Measurements from ENCODE around the gene MYH9.
A peak's percentile ranks its signal among the peaks of the same experiment; 100 is the strongest.

The MYH9 gene

DNA sequence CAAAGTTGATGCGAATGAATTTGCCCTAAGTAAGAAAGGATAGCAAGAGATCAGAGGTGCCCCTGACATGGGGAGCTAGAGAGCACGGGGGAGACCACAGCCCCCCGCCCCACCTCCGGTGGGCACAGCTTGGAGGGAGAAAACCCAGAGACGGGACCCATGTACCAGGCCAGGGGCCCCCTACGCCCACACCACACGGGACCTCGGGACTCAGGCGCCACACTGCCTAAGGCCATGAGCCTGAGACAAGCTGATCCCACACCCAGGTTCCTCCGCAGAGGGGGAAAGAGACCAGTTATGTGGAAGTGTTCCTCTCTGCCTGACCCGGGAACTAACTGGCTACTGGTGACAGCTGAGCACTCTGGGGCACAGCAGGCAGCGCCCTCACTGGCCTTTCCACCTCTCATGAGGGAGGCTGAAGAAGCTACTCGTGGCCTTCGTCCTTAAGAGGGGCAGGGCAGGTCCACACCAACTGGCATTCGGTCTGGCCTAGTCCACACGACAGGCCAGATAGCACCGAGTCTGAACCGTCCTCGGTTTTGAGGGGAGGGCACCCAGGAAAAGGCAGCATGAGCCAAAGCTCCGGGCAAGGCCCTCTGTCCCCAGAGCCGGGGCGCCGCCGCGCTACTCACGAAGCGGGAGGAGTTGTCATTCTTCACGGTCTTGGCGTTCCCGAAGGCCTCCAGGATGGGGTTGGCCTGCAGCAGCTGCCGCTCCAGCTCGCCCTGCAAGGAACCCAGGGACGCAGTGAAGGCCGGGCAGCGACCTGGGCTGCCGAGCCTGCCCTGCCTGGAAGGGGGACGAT, 65.8 kb downstream of the MYH9 start:
- DNase-seq (ENCODE audit: low spot score) (peak; percentile 59), ATAC-seq (ENCODE audit: low read depth) (no peak)
- Histone ChIP-seq H3K27me3 (ENCODE audit: insufficient read depth, poor library complexity, severe bottlenecking) (no peaks in the 10 kb centered on the region), H3K27ac (ENCODE audit: poor library complexity, severe bottlenecking) (peak overlapping the region; percentile 100), H3K4me1 (ENCODE audit: insufficient read depth, poor library complexity, severe bottlenecking) (peaks cover 22% of the 10 kb centered on the region), H3K4me3 (ENCODE audit: severe bottlenecking) (no peak overlapping the region), H3K9me3 (ENCODE audit: severe bottlenecking) (no peaks in the 10 kb centered on the region), H3K36me3 (ENCODE audit: low read depth) (peaks cover 100% of the 10 kb centered on the region)
- TF ChIP-seq CTCF (IDR thresholded peaks at IDR 0.05; ENCODE audit: poor library complexity, severe bottlenecking) = no peak

DNA sequence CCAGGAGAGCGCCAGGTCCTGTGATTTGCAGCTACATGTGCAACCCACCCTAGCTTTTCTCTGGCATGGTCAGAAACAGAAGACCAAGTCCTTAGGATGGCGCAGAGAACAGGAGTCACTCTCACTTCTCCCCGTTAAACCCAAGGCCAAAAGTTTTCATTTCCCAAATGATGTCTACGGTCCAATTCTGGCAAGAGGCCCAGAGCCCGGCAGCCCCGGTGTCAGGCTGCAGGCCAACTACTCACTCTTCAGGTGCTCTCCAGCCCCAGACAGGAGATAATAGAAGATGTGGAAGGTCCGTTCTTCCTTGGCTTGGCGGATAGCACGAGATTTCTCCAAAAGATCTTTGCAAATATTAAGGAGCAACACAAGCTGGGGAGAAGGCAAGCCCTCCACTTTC, 67.2 kb downstream of the MYH9 start:
- Histone ChIP-seq H3K4me1 (ENCODE audit: insufficient read depth, poor library complexity, severe bottlenecking) (peaks cover 10% of the 10 kb centered on the region), H3K27me3 (ENCODE audit: insufficient read depth, poor library complexity, severe bottlenecking) (no peaks in the 10 kb centered on the region), H3K9me3 (ENCODE audit: severe bottlenecking) (no peaks in the 10 kb centered on the region), H3K4me3 (ENCODE audit: severe bottlenecking) (no peak overlapping the region), H3K36me3 (ENCODE audit: low read depth) (peaks cover 100% of the 10 kb centered on the region), H3K27ac (ENCODE audit: poor library complexity, severe bottlenecking) (peak overlapping the region; percentile 100)
- TF ChIP-seq CTCF (IDR thresholded peaks at IDR 0.05; ENCODE audit: poor library complexity, severe bottlenecking) = no peak
- no peak for ATAC-seq (ENCODE audit: low read depth)
- no peak for DNase-seq (ENCODE audit: low spot score)

- DNase-seq (ENCODE audit: low spot score) (peak; percentile 58), ATAC-seq (ENCODE audit: low read depth) (no peak)
- H3K4me3 ChIP-seq (ENCODE audit: severe bottlenecking) = no peak overlapping the region
- no peak for TF ChIP-seq CTCF (IDR thresholded peaks at IDR 0.05; ENCODE audit: poor library complexity, severe bottlenecking)
- H3K27ac ChIP-seq (ENCODE audit: poor library complexity, severe bottlenecking) = peak overlapping the region; percentile 100
- peaks cover 3% of the 10 kb centered on the region for H3K4me1 ChIP-seq (ENCODE audit: insufficient read depth, poor library complexity, severe bottlenecking)
- no peaks in the 10 kb centered on the region for H3K27me3 ChIP-seq (ENCODE audit: insufficient read depth, poor library complexity, severe bottlenecking)
- H3K9me3 ChIP-seq (ENCODE audit: severe bottlenecking) = no peaks in the 10 kb centered on the region
- H3K36me3 ChIP-seq (ENCODE audit: low read depth) = peaks cover 100% of the 10 kb centered on the region
Observed at GRCh38 chr22:36319595-36320497, 67.9 kb downstream of the MYH9 start.

DNA sequence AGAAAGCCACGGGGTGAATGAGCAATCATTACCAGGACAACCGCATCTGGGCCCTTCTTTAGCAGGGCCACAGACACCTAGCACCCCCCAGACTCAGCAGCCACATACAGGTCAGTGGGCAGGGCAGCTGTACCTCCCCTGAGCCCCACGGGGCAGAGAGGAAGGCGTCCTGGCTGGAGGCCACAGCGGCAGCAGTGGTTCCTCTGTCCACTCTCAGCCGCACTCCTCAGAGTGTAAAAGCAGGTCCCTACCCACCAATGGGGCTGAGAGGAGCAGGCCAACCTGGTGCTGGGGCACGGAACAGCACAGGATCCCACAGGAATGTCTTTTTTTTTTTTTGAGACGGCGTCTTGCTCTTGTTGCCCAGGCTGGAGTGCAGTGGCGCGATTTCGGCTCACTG, 69.3 kb downstream of the MYH9 start:
- Histone ChIP-seq H3K27ac (ENCODE audit: poor library complexity, severe bottlenecking) (peak overlapping the region; percentile 100), H3K9me3 (ENCODE audit: severe bottlenecking) (no peaks in the 10 kb centered on the region), H3K4me1 (ENCODE audit: insufficient read depth, poor library complexity, severe bottlenecking) (no peaks in the 10 kb centered on the region), H3K36me3 (ENCODE audit: low read depth) (peaks cover 100% of the 10 kb centered on the region), H3K4me3 (ENCODE audit: severe bottlenecking) (no peak overlapping the region), H3K27me3 (ENCODE audit: insufficient read depth, poor library complexity, severe bottlenecking) (no peaks in the 10 kb centered on the region)
- TF ChIP-seq CTCF (IDR thresholded peaks at IDR 0.05; ENCODE audit: poor library complexity, severe bottlenecking) = no peak
- DNase-seq (ENCODE audit: low spot score) (no peak), ATAC-seq (ENCODE audit: low read depth) (peak; percentile 3; the same call in 1 of the 3 replicates)
